SH-SY5Y (cell line): Measurements from ENCODE around the gene COL4A6.

ENCODE experiments used
- GATA2 ChIP-seq: IDR thresholded peaks from 2 replicates; pipeline ENCODE4 v1.6.1; 2011; ENCODE audit warnings: mild to moderate bottlenecking, low read depth, low read length
- GATA3 ChIP-seq: IDR thresholded peaks from 2 replicates; pipeline ENCODE4 v1.6.1; 2011; ENCODE audit warnings: low read depth, mild to moderate bottlenecking, low read length, moderate library complexity

GRCh38 chrX:108303682-108304081 is 134.5 kb downstream of the COL4A6 start:
- TF ChIP-seq GATA2 (no peak), GATA3 (no peak)
